Fibroblast of lung (primary cell): Measurements from ENCODE around the gene NUMBL. TPM values are rescaled to one million over a fixed set of nuclear protein-coding genes. Genes with fewer than 3 reads are reported as not detected.

Source experiments
- DNase-seq, 2 donors: peaks; one replicate each; pipeline versions ENCODE4 v3.0.0 to v3.0.0-alpha.2; 2010; ENCODE audit warnings: low read depth in 2 of 2
- H2AFZ ChIP-seq: 2 replicates; pipeline ENCODE4 v1.5.1; 2012; ENCODE audit warnings: low read length, control low read depth, inconsistent platforms
- H3K27ac ChIP-seq: 2 replicates; pipeline ENCODE4 v1.5.1; 2011; ENCODE audit warnings: low read length, control low read depth; ENCODE audit not compliant: insufficient read depth
- H3K27me3 ChIP-seq: 2 replicates; pipeline ENCODE4 v1.5.1; 2011; ENCODE audit warnings: mild to moderate bottlenecking, low read length; ENCODE audit not compliant: control insufficient read depth, insufficient read depth
- H3K36me3 ChIP-seq: 2 replicates; pipeline ENCODE4 v1.5.1; 2011; ENCODE audit warnings: low read length; ENCODE audit not compliant: control insufficient read depth, insufficient read depth
- H3K4me1 ChIP-seq: 2 replicates; pipeline ENCODE4 v1.5.1; 2011; ENCODE audit warnings: low read length; ENCODE audit not compliant: control insufficient read depth, insufficient read depth; ENCODE audit errors: extremely low read depth
- H3K4me2 ChIP-seq: 2 replicates; pipeline ENCODE4 v1.5.1; 2011; ENCODE audit warnings: low read length, control low read depth; ENCODE audit not compliant: insufficient read depth; ENCODE audit errors: extremely low read depth
- H3K4me3 ChIP-seq, 4 experiments: fragments of 200-600 bp in 1 of 4; sonication (generic) in 1 of 4; replicated peaks in 1 of 4; 2 replicates each; pipeline ENCODE4 v1.5.1; 2011 to 2016; ENCODE audit warnings: low read length in 4 of 4, low read depth in 3 of 4, mild to moderate bottlenecking in 3 of 4, control low read depth in 2 of 4, inconsistent platforms in 1 of 4, mixed read lengths in 1 of 4; ENCODE audit not compliant: insufficient read depth in 1 of 4; ENCODE audit errors: control extremely low read depth in 1 of 4
- H3K79me2 ChIP-seq: 2 replicates; pipeline ENCODE4 v1.5.1; 2012; ENCODE audit warnings: mild to moderate bottlenecking, low read length, inconsistent platforms; ENCODE audit not compliant: control insufficient read depth, insufficient read depth
- H3K9ac ChIP-seq: 2 replicates; pipeline ENCODE4 v1.5.1; 2011; ENCODE audit warnings: mild to moderate bottlenecking, low read length, control low read depth; ENCODE audit not compliant: insufficient read depth
- H3K9me3 ChIP-seq: 2 replicates; pipeline ENCODE4 v1.5.1; 2012; ENCODE audit warnings: low read depth, low read length; ENCODE audit not compliant: control insufficient read depth, insufficient read depth
- H4K20me1 ChIP-seq: 2 replicates; pipeline ENCODE4 v1.5.1; 2011; ENCODE audit warnings: low read length; ENCODE audit not compliant: control insufficient read depth, insufficient read depth; ENCODE audit errors: extremely low read depth
- CTCF ChIP-seq, 2 donors: IDR thresholded peaks in 1 of 2; conservative IDR thresholded peaks in 1 of 2; 1 replicate in 1 of 2; 2 replicates in 1 of 2; pipeline ENCODE4 v1.5.1; 2011 to 2012; ENCODE audit warnings: low read length in 2 of 2, control low read depth in 1 of 2, inconsistent platforms in 1 of 2, low read depth in 1 of 2, mild to moderate bottlenecking in 1 of 2
- EZH2 ChIP-seq: IDR thresholded peaks from 2 replicates; pipeline ENCODE4 v1.5.1; 2012; ENCODE audit warnings: low read length, control low read depth, mild to moderate bottlenecking; ENCODE audit errors: missing control alignments
- polyA plus RNA-seq, 2 donors: library from polyadenylated mRNA; depleted of rRNA in 1 of 2; stranded (reverse) in 1 of 2; unstranded in 1 of 2; fragments of >200 nt; gene quantifications; 2 replicates each; pipeline ENCODE4 v1.2.1, GENCODE V29; 2011 to 2012; ENCODE audit warnings: missing spikeins in 1 of 2
- total RNA-seq: library from RNA; depleted of rRNA; stranded (reverse); fragments of >200 nt; gene quantifications from 2 replicates; pipeline ENCODE4 v1.2.1, GENCODE V29; 2014

The NUMBL gene
- total and polyA plus RNA-seq, 2 donors (not counting 1 experiment from before 2014, with no cell fraction given) = 28.2 to 33.4 TPM

GRCh38 chr19:40714441-40715299 is 24.2 kb upstream of the NUMBL start:
- no peaks in the 10 kb centered on the region for H4K20me1 ChIP-seq
- H3K9ac ChIP-seq = peak overlapping the region; percentile 67
- H3K9me3 ChIP-seq = no peaks in the 10 kb centered on the region
- DNase-seq = peak; percentile 90 to 91
- H3K4me3 ChIP-seq = peak overlapping the region; percentile 31 to 70 (median 57)
- H3K36me3 ChIP-seq = peaks cover 5% of the 10 kb centered on the region
- peak overlapping the region; percentile 85 for H3K4me2 ChIP-seq
- H3K27me3 ChIP-seq = no peaks in the 10 kb centered on the region
- H3K27ac ChIP-seq = peak overlapping the region; percentile 98
- H3K4me1 ChIP-seq = peaks cover under 1% of the 10 kb centered on the region
- H2AFZ ChIP-seq = no peak overlapping the region
- no peak for TF ChIP-seq CTCF (conservative IDR thresholded peaks at IDR 0.05 in 1 of 2, IDR thresholded peaks at IDR 0.05 in 1 of 2; ENCODE audit: low read depth in 1 of 2, low read length in 2 of 2)
- no peak for TF ChIP-seq EZH2
- peaks cover 24% of the 10 kb centered on the region for H3K79me2 ChIP-seq

GRCh38 chr19:40713939-40714338 is 23.5 kb upstream of the NUMBL start:
- peak overlapping the region; percentile 29 for H3K4me2 ChIP-seq
- H3K4me1 ChIP-seq = no peaks in the 10 kb centered on the region
- peaks cover 5% of the 10 kb centered on the region for H3K36me3 ChIP-seq
- no peak for DNase-seq
- TF ChIP-seq EZH2 (no peak), CTCF (conservative IDR thresholded peaks at IDR 0.05 in 1 of 2, IDR thresholded peaks at IDR 0.05 in 1 of 2; ENCODE audit: low read depth in 1 of 2, low read length in 2 of 2) (no peak)
- peak overlapping the region; percentile 98 for H3K27ac ChIP-seq
- H3K9ac ChIP-seq = peak overlapping the region; percentile 67
- H4K20me1 ChIP-seq = no peaks in the 10 kb centered on the region
- no peak overlapping the region for H2AFZ ChIP-seq
- H3K9me3 ChIP-seq = no peaks in the 10 kb centered on the region
- H3K4me3 ChIP-seq = peak overlapping the region in 1 of 4 experiments; percentile 70
- no peaks in the 10 kb centered on the region for H3K27me3 ChIP-seq
- H3K79me2 ChIP-seq = peaks cover 17% of the 10 kb centered on the region

- no peak overlapping the region for H3K4me2 ChIP-seq
- no peak overlapping the region for H3K4me3 ChIP-seq
- no peaks in the 10 kb centered on the region for H3K27me3 ChIP-seq
- H4K20me1 ChIP-seq = no peaks in the 10 kb centered on the region
- H3K4me1 ChIP-seq = no peaks in the 10 kb centered on the region
- no peaks in the 10 kb centered on the region for H3K79me2 ChIP-seq
- H3K9me3 ChIP-seq = no peaks in the 10 kb centered on the region
- DNase-seq = no peak
- no peak overlapping the region for H3K9ac ChIP-seq
- H3K27ac ChIP-seq = no peak overlapping the region
- peaks cover 10% of the 10 kb centered on the region for H3K36me3 ChIP-seq
- H2AFZ ChIP-seq = no peak overlapping the region
- no peak for TF ChIP-seq EZH2
- no peak for TF ChIP-seq CTCF (conservative IDR thresholded peaks at IDR 0.05 in 1 of 2, IDR thresholded peaks at IDR 0.05 in 1 of 2; ENCODE audit: low read depth in 1 of 2, low read length in 2 of 2)
Observed at GRCh38 chr19:40709817-40710216, 19.4 kb upstream of the NUMBL start.
